Ishikawa (cell line): ENCODE results near the gene FARSA.

Experiments used
- CEBPB ChIP-seq: IDR thresholded peaks from 2 replicates; pipeline ENCODE4 v1.6.1; 2012
- EP300 ChIP-seq: IDR thresholded peaks from 2 replicates; pipeline ENCODE4 v1.6.1; 2012; ENCODE audit warnings: borderline replicate concordance
- TAF1 ChIP-seq: IDR thresholded peaks from 2 replicates; pipeline ENCODE4 v1.6.1; 2012; ENCODE audit warnings: low read depth, mild to moderate bottlenecking
- TF ChIP-seq, protein P1 (sequence below): IDR thresholded peaks from 2 replicates; pipeline ENCODE4 v1.6.1; 2012; ENCODE audit warnings: low read depth, mild to moderate bottlenecking

DNA sequence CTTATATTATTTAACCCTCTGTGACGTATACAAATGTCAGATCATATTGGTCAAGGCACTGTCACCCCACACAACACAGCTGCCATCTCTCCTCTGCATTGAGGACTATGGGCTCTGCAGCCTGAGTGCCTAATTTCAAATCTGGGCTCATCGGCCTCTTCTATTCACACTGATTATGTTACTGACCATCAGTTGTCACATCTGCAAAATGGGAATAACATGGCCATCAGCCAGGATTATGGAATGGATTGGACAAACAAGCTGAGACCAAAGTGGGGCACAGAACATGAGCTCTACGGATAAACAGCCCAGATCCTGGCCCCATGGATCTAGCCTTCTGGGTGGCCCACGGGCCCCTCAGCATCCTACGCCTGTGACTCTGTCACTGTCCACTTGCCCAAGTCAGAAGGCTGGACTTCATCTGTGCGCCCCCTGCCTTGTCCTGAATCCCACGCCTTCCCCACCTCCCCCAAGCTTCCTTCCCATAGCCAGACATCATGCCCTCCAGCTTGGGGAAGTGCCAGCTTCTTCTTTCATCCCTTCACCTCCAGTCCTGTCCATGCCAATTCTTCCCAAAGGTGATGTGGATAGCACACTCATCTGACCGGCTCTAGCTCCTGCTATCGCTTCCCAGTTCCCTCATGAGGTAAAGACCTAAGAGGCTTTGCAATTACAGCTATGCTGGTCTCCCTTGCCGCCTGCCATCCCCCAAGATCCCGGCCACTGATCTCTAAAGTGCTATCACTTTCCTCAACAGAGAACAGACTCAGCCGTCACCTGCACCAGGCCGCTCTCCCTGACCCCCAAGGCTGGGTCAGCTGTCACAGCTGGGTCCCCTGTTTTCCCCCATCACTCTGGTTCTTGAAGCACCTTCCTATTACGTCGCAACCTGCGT is 872 bp downstream of the FARSA start:
- TF ChIP-seq TAF1 (no peak), EP300 (no peak), CEBPB (no peak)
- TF ChIP-seq, protein P1, sequence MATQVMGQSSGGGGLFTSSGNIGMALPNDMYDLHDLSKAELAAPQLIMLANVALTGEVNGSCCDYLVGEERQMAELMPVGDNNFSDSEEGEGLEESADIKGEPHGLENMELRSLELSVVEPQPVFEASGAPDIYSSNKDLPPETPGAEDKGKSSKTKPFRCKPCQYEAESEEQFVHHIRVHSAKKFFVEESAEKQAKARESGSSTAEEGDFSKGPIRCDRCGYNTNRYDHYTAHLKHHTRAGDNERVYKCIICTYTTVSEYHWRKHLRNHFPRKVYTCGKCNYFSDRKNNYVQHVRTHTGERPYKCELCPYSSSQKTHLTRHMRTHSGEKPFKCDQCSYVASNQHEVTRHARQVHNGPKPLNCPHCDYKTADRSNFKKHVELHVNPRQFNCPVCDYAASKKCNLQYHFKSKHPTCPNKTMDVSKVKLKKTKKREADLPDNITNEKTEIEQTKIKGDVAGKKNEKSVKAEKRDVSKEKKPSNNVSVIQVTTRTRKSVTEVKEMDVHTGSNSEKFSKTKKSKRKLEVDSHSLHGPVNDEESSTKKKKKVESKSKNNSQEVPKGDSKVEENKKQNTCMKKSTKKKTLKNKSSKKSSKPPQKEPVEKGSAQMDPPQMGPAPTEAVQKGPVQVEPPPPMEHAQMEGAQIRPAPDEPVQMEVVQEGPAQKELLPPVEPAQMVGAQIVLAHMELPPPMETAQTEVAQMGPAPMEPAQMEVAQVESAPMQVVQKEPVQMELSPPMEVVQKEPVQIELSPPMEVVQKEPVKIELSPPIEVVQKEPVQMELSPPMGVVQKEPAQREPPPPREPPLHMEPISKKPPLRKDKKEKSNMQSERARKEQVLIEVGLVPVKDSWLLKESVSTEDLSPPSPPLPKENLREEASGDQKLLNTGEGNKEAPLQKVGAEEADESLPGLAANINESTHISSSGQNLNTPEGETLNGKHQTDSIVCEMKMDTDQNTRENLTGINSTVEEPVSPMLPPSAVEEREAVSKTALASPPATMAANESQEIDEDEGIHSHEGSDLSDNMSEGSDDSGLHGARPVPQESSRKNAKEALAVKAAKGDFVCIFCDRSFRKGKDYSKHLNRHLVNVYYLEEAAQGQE = no peak
